Measurements from ENCODE around the gene NGB. TPM values are rescaled to one million over a fixed set of nuclear protein-coding genes. Genes with fewer than 3 reads are reported as not detected.

NGB gene
- total RNA-seq, 4 donors from 2014 or later: 0.64 to 1.4 TPM; not detected in 2

DNA sequence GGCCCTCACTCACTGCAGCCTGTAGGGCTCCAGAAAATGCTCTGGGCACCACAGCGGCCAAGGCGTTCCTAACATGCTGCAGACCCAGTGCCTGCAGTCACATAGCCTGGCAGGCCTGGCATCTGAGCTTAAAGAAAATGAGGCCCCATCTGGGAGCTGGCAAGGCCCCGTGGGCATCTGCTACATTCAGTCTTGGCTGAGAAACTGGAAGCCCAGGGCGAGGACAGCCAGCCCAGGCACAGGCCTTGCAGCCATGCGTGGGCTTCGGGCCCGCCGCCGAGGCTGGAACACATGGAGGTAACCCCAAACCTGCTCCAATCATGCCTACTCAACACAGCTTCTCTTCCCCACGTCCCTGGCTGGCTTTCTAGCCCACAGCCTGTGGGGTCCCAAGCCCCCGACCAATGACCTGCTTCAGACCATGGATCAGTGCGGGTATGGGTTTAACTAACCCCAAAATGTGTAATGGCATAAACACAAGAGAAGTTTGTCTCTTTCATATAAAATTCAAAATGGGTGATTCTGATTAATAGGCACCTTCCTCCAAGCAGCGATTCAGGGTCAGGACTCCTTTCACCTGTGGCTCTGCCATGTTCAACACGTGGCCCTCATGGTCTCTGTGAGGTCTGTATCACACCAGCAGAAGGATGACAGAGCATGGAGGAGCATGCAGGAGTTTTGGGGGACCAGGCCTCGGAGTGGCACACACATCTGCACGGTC is 6.4 kb downstream of the NGB start:
- TF ChIP-seq EP300 (IDR thresholded peaks at IDR 0.05; ENCODE audit: low read depth) (no peak), POLR2AphosphoS5 (IDR thresholded peaks at IDR 0.05) (no peak), POLR2A (IDR thresholded peaks at IDR 0.05) (no peak)
- TF ChIP-seq, protein P1, sequence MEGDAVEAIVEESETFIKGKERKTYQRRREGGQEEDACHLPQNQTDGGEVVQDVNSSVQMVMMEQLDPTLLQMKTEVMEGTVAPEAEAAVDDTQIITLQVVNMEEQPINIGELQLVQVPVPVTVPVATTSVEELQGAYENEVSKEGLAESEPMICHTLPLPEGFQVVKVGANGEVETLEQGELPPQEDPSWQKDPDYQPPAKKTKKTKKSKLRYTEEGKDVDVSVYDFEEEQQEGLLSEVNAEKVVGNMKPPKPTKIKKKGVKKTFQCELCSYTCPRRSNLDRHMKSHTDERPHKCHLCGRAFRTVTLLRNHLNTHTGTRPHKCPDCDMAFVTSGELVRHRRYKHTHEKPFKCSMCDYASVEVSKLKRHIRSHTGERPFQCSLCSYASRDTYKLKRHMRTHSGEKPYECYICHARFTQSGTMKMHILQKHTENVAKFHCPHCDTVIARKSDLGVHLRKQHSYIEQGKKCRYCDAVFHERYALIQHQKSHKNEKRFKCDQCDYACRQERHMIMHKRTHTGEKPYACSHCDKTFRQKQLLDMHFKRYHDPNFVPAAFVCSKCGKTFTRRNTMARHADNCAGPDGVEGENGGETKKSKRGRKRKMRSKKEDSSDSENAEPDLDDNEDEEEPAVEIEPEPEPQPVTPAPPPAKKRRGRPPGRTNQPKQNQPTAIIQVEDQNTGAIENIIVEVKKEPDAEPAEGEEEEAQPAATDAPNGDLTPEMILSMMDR (IDR thresholded peaks at IDR 0.05): no peak
- peaks cover 0 to 3% of the 10 kb centered on the region in 2 donors for H3K9me3 ChIP-seq

DNA sequence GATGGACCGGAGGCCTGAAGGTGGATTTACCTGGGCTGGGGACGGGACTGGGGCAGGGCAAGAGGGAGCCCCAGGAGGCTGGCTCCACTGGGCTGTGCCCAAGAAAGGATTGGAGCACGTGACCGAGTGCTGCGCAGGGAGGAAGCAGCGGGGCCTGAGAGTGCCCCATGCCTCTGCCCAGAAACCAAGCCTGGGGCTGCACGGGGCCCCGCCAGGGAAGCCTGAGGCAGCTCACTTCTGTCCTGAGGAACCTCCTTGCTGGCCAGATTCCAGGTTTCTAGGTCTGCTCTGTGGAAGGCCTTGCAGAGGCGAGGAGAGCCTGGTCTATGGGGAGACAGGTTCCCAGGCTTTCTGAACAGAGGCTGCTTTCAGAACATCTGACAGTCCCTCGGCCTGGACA is 10.4 kb downstream of the NGB start:
- in situ Hi-C loops (cut with MboI; ENCODE audit: low pct_ligation_motif_present in 1 of 4, low pct_unique_long_range_greater_than_20kb in 1 of 4, low sequenced_read_pairs in 3 of 4) (no loop called here), intact Hi-C loops (cut with DNase I; ENCODE audit: low total_unique reads) (no loop called here)
- H3K9me3 ChIP-seq: no peaks in the 10 kb centered on the region
- no peak overlapping the region for H3K4me3 ChIP-seq
- no peak overlapping the region for H3K27ac ChIP-seq
- H3K36me3 ChIP-seq: no peaks in the 10 kb centered on the region
- peaks cover 6% of the 10 kb centered on the region for H3K27me3 ChIP-seq
- WGBS, 2 donors (ENCODE audit: low coverage in 1 of 2): 55% methylated on average over 10 of the region's 10 CpGs; no CpG with 5 or more reads in 1 of the 2 donors
- no peaks in the 10 kb centered on the region for H3K4me1 ChIP-seq
- TF ChIP-seq, protein P1 (IDR thresholded peaks at IDR 0.05): no peak
- TF ChIP-seq POLR2A (IDR thresholded peaks at IDR 0.05) (no peak), EP300 (IDR thresholded peaks at IDR 0.05; ENCODE audit: low read depth) (no peak), POLR2AphosphoS5 (IDR thresholded peaks at IDR 0.05) (no peak)
- no peak for DNase-seq

More for the DNA sequence above, 6.4 kb downstream of the NGB start:
- Histone ChIP-seq H3K4me3 (no peak overlapping the region), H3K27ac (no peak overlapping the region), H3K4me1 (no peaks in the 10 kb centered on the region), H3K27me3 (peaks cover 25% of the 10 kb centered on the region), H3K36me3 (no peaks in the 10 kb centered on the region)
- in situ Hi-C loops (cut with MboI; ENCODE audit: low pct_ligation_motif_present in 1 of 4, low pct_unique_long_range_greater_than_20kb in 1 of 4, low sequenced_read_pairs in 3 of 4): no loop called here
- no peak for DNase-seq
- intact Hi-C loops (cut with DNase I; ENCODE audit: low total_unique reads): no loop called here
- 70 to 80% methylated on average over 1 to 13 of the region's 16 CpGs for WGBS, 2 donors (ENCODE audit: low coverage in 1 of 2)

DNA sequence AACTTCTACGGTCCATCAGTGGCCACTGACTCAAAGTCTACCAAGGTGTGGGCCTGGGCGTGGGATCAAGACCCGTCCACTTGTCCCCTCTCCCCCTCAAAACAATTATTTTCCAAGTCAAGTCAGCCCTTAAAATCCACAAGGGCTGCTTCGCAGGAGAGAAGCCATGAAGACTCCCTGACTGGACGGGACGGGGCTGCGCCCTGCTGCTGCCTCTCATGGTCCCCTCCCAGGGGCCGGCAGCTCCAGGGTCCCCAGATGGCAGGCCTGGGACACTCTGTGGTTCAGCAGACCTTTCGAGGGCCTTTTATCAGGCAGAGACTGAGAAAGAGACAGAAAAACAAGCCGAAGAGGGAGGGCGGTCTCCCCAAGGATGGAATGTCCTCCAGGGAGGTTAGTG is 10.8 kb downstream of the NGB start:
- DNase-seq: no peak
- Histone ChIP-seq H3K4me3 (no peak overlapping the region), H3K27ac (no peak overlapping the region), H3K36me3 (no peaks in the 10 kb centered on the region), H3K27me3 (peaks cover 6% of the 10 kb centered on the region), H3K9me3 (no peaks in the 10 kb centered on the region), H3K4me1 (no peaks in the 10 kb centered on the region)
- TF ChIP-seq EP300 (IDR thresholded peaks at IDR 0.05; ENCODE audit: low read depth): no peak
- TF ChIP-seq, protein P1 (IDR thresholded peaks at IDR 0.05): no peak
- no peak for TF ChIP-seq POLR2AphosphoS5 (IDR thresholded peaks at IDR 0.05)
- TF ChIP-seq POLR2A (IDR thresholded peaks at IDR 0.05): no peak
- intact Hi-C loops (cut with DNase I; ENCODE audit: low total_unique reads): no loop called here
- WGBS, 2 donors (ENCODE audit: low coverage in 1 of 2): 83% methylated on average over 11 of the region's 11 CpGs; no CpG with 5 or more reads in 1 of the 2 donors
- in situ Hi-C loops (cut with MboI; ENCODE audit: low pct_ligation_motif_present in 1 of 4, low pct_unique_long_range_greater_than_20kb in 1 of 4, low sequenced_read_pairs in 3 of 4): no loop called here

DNA sequence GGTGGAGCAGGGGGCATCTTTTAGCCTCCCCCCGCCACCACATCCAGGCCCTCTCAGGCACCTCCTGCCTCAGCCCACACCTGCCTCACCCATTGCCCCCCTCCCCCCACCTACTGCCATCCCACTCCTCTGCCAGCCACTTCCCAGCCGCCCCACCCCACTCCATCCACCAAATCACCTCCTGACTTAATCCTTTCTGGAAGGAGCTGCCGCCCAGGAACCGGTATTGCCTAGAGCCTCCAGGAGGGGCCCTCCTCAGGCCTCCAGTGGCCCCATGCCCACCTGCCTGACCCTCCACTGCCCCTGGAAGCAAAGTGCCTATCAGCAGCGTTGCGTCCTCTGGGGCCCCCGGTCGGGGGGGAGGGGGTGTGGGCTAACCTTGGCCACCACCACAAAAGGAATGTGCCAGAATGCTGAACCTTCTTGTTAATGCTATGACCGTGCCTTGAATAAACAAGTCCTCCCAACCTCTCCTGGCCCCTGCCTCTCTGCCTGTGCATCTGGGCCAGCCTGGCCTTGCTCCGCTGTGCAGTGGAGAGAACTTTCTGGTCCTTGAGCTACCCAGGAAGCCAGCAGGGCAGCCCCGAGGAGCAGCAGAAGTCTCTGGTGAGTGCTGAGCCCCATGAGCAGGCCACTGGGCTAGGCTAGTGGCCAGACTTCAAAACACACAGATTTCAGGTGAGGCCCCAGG is 11.8 kb downstream of the NGB start:
- Histone ChIP-seq H3K27ac (no peak overlapping the region), H3K4me1 (no peaks in the 10 kb centered on the region), H3K4me3 (no peak overlapping the region), H3K27me3 (peaks cover 6% of the 10 kb centered on the region), H3K9me3 (no peaks in the 10 kb centered on the region), H3K36me3 (no peaks in the 10 kb centered on the region)
- no peak for DNase-seq
- intact Hi-C loops (cut with DNase I; ENCODE audit: low total_unique reads) (no loop called here), in situ Hi-C loops (cut with MboI; ENCODE audit: low pct_ligation_motif_present in 1 of 4, low pct_unique_long_range_greater_than_20kb in 1 of 4, low sequenced_read_pairs in 3 of 4) (no loop called here)
- TF ChIP-seq, protein P1 (IDR thresholded peaks at IDR 0.05): no peak
- TF ChIP-seq POLR2A (IDR thresholded peaks at IDR 0.05) (no peak), EP300 (IDR thresholded peaks at IDR 0.05; ENCODE audit: low read depth) (no peak), POLR2AphosphoS5 (IDR thresholded peaks at IDR 0.05) (no peak)
- whole genome bisulfite sequencing, 2 donors (ENCODE audit: low coverage in 1 of 2): 48% methylated on average over 11 of the region's 11 CpGs; no CpG with 5 or more reads in 1 of the 2 donors

All from transverse colon (tissue), 4 donors.